Peyer's patch (tissue), 4 donors: ENCODE data around the gene CBX8. TPM values are rescaled to one million over a fixed set of nuclear protein-coding genes. Genes with fewer than 3 reads are reported as not detected.

Experiments
- DNase-seq, 3 donors: peaks; one replicate each; pipeline ENCODE4 v3.0.0-alpha.2; 2017 to 2019
- H3K27ac ChIP-seq, 4 donors: fragments of 200-600 bp; sonication (generic); one replicate each; pipeline ENCODE4 v1.5.1; 2016 to 2019
- H3K27me3 ChIP-seq, 2 donors: fragments of 200-600 bp; sonication (generic); one replicate each; pipeline ENCODE4 v1.5.1; 2019
- H3K36me3 ChIP-seq, 3 donors: fragments of 200-600 bp; sonication (generic); one replicate each; pipeline ENCODE4 v1.5.1; 2016 to 2019
- H3K4me1 ChIP-seq, 4 donors: fragments of 200-600 bp; sonication (generic); one replicate each; pipeline ENCODE4 v1.5.1; 2016 to 2019
- H3K4me3 ChIP-seq, 4 donors: fragments of 200-600 bp; sonication (generic); 1 replicate in 3 of 4; 2 replicates in 1 of 4; pipeline ENCODE4 v1.5.1; 2016 to 2019; ENCODE audit warnings: mild to moderate bottlenecking in 1 of 4
- H3K9me3 ChIP-seq, 4 donors: fragments of 200-600 bp; sonication (generic); one replicate each; pipeline ENCODE4 v1.5.1; 2016 to 2019; ENCODE audit warnings: mild to moderate bottlenecking in 1 of 4
- POLR2A ChIP-seq, 2 donors: fragments of 450-650 bp; IDR thresholded peaks; one replicate each; pipeline ENCODE4 v1.5.1; 2017; ENCODE audit warnings: antibody characterized with exemption in 2 of 2, mild to moderate bottlenecking in 2 of 2, moderate library complexity in 2 of 2
- total RNA-seq, 4 donors: library from RNA; depleted of rRNA; stranded (reverse); fragments of >200 nt; gene quantifications; one replicate each; pipeline ENCODE4 v1.1.0, GENCODE V29; 2016
- TF ChIP-seq, protein P1 (sequence below), 6 experiments: fragments of 450-650 bp in 4 of 6; fragments of 200-600 bp in 2 of 6; sonication (generic) in 1 of 6; IDR thresholded peaks; one replicate each; pipeline ENCODE4 v1.5.1; 2017 to 2019; ENCODE audit warnings: antibody characterized with exemption in 6 of 6, mild to moderate bottlenecking in 3 of 6, moderate library complexity in 1 of 6

CBX8 gene
- total RNA-seq, 4 donors from 2014 or later, result 2.5 to 14.9 (median 3.5) TPM

DNA sequence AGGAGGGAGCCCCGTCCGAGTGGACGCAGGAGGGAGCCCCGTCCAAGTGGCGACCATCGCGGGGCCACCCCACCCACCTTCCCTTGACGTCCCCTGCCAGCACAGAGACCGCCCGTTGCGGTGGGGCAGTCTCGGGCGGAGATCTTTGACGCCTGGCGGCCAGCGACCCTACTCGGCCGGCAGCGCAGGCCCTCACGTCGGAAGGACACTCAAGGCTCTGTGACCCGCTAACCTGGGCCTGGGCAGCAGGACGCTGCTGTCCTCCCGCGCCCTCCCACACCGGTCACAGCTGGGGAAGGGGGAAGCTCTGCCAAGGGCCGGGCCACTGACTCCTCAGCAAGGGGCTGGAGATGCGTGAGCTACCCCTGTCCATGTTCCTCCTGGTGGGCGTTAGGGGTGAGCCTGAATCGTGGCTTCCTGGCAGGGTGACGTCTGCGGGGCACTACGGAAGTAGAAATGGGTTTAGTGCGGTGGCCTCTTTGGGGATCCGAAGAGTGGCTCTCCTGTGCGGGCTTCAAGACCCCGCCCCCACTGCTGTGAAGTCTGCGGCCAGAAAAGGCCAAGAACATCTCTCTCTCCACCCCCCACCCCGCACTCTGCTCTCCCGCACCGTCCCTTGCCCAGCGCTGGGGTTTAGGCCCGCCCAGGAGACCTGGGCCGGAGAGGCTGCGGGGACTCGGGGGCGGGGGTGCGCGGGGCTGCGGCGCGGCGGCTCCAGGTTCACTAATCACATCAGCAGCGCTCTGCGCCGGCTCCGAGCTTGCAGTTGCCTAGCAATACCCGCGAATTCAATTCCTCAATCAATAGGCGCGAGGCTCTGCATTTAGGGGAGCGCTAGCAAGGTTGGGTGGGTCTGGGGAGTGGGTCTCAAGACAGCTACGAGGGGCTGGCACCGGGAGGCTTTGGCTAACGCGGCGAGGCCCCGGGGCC is 5.8 kb downstream of the CBX8 start:
- no peak overlapping the region for H3K4me3 ChIP-seq
- H3K9me3 ChIP-seq, result no peaks in the 10 kb centered on the region
- H3K4me1 ChIP-seq, result peaks cover 0 to 25% (median 17%) of the 10 kb centered on the region in 4 donors
- peaks cover 0 to 4% (median 0%) of the 10 kb centered on the region in 3 donors for H3K36me3 ChIP-seq
- no peak overlapping the region for H3K27ac ChIP-seq
- TF ChIP-seq POLR2A (IDR thresholded peaks at IDR 0.05), result no peak
- TF ChIP-seq, protein P1, sequence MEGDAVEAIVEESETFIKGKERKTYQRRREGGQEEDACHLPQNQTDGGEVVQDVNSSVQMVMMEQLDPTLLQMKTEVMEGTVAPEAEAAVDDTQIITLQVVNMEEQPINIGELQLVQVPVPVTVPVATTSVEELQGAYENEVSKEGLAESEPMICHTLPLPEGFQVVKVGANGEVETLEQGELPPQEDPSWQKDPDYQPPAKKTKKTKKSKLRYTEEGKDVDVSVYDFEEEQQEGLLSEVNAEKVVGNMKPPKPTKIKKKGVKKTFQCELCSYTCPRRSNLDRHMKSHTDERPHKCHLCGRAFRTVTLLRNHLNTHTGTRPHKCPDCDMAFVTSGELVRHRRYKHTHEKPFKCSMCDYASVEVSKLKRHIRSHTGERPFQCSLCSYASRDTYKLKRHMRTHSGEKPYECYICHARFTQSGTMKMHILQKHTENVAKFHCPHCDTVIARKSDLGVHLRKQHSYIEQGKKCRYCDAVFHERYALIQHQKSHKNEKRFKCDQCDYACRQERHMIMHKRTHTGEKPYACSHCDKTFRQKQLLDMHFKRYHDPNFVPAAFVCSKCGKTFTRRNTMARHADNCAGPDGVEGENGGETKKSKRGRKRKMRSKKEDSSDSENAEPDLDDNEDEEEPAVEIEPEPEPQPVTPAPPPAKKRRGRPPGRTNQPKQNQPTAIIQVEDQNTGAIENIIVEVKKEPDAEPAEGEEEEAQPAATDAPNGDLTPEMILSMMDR (IDR thresholded peaks at IDR 0.05), result no peak
- peak in 1 of 3 donors; percentile 47 for DNase-seq
- peaks cover 3 to 45% of the 10 kb centered on the region in 2 donors for H3K27me3 ChIP-seq

DNA sequence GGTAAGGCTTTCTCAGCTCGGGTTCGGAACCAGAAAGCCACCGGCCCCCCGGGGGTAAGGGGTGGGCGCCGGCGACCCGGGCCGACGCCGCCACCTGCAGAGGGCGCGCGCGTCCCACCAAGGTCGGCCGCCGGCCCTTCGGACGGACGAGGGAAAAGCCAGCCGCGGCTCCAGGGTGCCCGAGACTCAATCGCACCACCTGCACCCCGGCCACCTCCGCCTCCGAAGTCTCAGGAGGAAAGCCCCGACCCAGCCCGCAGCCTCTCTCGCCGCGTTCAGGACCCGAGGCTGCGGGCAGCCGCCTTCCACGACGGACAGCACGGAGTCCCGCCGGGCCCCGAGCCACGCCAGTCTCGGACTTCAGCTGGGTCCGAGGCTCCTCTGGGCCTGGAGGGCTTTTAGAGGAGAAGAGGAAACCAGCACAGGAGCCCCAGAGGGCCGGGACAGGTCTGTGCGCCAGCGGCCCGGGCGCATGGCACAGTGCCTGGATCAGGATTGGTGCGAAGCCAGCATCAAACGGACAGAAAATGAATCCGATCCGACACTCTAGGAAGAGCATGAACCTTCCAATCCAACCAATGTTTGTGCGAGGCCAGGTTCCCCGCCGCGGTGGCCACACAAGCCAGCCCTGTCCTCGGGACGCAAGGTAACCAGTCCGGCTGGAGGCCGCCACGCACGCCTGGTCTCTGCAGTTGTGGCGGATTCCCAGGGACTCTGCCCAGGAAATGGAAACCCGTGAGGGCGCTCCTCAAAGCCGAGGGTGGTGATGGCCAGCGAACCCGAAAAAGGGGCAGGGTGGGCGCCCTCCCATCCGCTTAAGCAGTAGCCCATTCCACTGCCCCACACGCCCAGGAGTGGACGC is 6.7 kb downstream of the CBX8 start:
- H3K27me3 ChIP-seq, result peaks cover 3 to 45% of the 10 kb centered on the region in 2 donors
- DNase-seq, result peak; percentile 33 to 69 (median 66)
- H3K27ac ChIP-seq, result no peak overlapping the region
- H3K4me3 ChIP-seq, result peak overlapping the region in 2 of 4 donors; percentile 10 to 29
- H3K4me1 ChIP-seq, result peaks cover 0 to 22% (median 13%) of the 10 kb centered on the region in 4 donors
- no peaks in the 10 kb centered on the region for H3K9me3 ChIP-seq
- no peak for TF ChIP-seq POLR2A (IDR thresholded peaks at IDR 0.05)
- TF ChIP-seq, protein P1 (IDR thresholded peaks at IDR 0.05), result peak; percentile 35 to 85 (median 74)
- H3K36me3 ChIP-seq, result peaks cover 0 to 4% (median 0%) of the 10 kb centered on the region in 3 donors

DNA sequence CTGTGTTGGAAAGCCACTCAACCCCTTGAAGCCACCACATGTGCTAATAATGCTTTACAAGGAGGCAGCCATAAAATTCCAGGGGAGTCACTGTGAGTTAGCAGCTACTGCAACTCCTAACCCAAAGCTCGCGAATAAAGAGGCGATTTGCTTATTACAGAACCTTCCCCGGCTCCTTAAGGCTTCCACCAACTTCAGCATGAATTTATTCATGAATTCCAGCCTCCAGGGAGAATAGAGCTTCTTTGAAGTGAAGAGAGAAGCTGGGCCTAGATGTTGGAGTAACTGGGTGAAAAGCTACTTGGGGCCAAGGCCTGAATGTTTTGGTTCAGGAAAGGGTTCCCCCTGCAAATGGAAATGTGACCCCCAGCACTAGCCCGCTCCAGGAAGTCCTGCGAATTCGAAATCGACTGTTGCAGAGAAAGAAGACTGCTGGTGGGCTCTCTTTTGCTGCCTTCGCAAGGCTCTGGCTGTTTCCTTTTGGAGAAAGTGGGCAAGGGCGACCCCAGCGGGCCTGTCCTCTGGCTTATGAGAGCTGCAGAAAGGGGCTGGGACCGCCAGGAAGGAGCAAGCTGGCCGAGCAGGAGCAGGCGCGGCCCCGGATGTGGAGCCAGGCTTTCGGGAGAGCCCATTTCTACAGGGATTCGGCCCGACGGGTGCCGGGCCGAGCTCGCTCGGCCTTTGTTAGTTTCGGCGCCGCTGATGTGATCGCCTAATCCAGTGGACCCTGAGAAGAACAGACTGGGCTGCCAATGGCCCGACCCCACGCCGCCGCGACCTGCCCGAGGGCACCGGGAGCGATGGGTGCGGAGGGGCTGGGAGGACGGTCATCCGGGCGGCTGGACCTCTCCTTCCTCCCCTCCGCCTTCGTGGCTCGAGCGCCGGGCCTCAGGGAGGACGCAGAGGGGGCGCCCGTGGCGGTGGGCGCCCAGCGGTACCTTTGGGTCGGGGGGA is 7.6 kb downstream of the CBX8 start:
- H3K27ac ChIP-seq, result no peak overlapping the region
- peak overlapping the region in 2 of 4 donors; percentile 10 to 29 for H3K4me3 ChIP-seq
- peaks cover 3 to 45% of the 10 kb centered on the region in 2 donors for H3K27me3 ChIP-seq

DNA sequence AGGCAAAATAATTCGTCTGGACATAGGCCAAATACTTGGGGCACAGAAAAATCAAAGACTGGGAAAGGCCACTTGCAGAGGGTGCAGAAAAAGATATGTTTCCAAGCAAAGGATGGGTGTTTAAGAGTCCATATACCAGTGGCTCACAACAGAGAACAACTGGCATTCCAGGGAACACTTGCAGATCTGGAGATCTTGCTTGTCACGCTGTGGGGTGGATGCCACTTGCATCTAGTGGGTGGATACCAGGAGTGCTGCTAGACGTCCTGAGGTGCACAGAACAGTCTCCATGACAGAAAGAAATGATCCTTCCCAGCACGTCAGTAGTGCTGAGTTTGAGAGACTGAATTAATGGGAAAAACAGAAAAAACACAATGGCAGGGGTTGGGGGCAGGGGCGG is 8.4 kb downstream of the CBX8 start:
- Histone ChIP-seq H3K27ac (no peak overlapping the region), H3K4me1 (peaks cover 0 to 20% (median 13%) of the 10 kb centered on the region in 4 donors), H3K27me3 (peaks cover 3 to 45% of the 10 kb centered on the region in 2 donors), H3K36me3 (no peaks in the 10 kb centered on the region), H3K9me3 (no peaks in the 10 kb centered on the region), H3K4me3 (no peak overlapping the region)
- TF ChIP-seq, protein P1 (IDR thresholded peaks at IDR 0.05), result no peak
- TF ChIP-seq POLR2A (IDR thresholded peaks at IDR 0.05), result no peak
- DNase-seq, result no peak

More for the DNA sequence above, 7.6 kb downstream of the CBX8 start:
- Histone ChIP-seq H3K9me3 (no peaks in the 10 kb centered on the region), H3K4me1 (peaks cover 0 to 22% (median 13%) of the 10 kb centered on the region in 4 donors), H3K36me3 (no peaks in the 10 kb centered on the region)
- no peak for TF ChIP-seq POLR2A (IDR thresholded peaks at IDR 0.05)
- TF ChIP-seq, protein P1 (IDR thresholded peaks at IDR 0.05), result no peak
- no peak for DNase-seq
